ENCODE measurements around the gene RIC8B. TPM values are rescaled to one million over a fixed set of nuclear protein-coding genes. Genes with fewer than 3 reads are reported as not detected.
"Not testable (repeated sequence)": the region's sequence is repeated elsewhere in the genome, so short reads cannot be mapped to it uniquely, and the experiment has no call there.

The RIC8B gene
- total RNA-seq, 1 donor from 2014 or later: 28.6 TPM

DNA sequence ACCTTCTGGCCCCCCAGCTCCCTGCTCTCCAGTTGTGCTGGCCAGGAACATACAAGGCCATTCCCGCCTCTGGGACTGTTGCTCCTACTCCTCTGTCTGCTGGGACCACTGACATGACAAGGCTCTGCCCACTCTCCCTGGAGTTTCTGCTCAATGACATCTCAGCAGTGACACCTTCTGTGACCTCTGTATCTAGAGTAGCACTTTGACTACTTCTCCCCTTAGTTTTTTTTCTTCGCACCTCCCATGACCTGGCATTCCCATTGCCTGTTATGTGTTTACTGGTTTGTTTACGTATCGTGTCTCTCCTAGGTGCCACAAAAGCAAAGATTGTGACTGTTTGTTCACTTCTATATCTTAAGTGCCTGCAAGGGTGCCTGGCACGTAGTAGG lies 141.1 kb downstream of the RIC8B start:
- intact Hi-C loops (cut with micrococcal nuclease): no loop called here
- no peak for DNase-seq
- ATAC-seq: no peak

GRCh38 chr12:106917503-106917902 lies 143.0 kb downstream of the RIC8B start:
- intact Hi-C loops (cut with micrococcal nuclease): no loop called here
- ATAC-seq: no peak

GRCh38 chr12:106918746-106919145 lies 144.3 kb downstream of the RIC8B start:
- DNase-seq (no peak), ATAC-seq (no peak)
- intact Hi-C loops (cut with micrococcal nuclease): loop anchor here (2.0 kb wide), 1 partner anchor 532 kb away; no protein-coding TSS in a partner anchor

More at GRCh38 chr12:106917503-106917902, 143.0 kb downstream of the RIC8B start:
- no peak for DNase-seq

GRCh38 chr12:106919910-106920544 lies 145.5 kb downstream of the RIC8B start:
- ATAC-seq: peak; percentile 41
- no peak for DNase-seq
- intact Hi-C loops (cut with micrococcal nuclease): loop anchor here (2.0 kb wide), 1 partner anchor 533 kb away; no protein-coding TSS in a partner anchor

DNA sequence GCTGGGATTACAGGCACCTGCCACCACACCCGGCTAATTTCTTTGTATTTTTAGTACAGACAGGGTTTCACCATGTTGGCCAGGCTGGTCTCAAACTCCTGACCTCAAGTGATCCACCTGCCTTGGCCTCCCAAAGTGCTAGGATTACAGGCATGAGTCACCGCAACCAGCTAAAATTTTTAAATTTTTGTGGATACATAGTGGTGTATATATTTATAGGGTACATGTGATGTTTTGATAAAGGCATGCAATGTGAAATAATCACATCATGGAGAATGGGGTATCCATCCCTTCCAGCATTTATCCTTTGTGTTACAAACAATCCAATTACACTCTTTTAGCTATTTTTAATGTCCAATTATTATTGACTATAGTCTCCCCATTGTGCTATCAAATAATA lies 147.5 kb downstream of the RIC8B start:
- ATAC-seq; intact Hi-C loops (cut with micrococcal nuclease); DNase-seq: not testable (repeated sequence)

- intact Hi-C loops (cut with micrococcal nuclease); DNase-seq; ATAC-seq: not testable (repeated sequence)
Observed at GRCh38 chr12:106923594-106923993, 149.1 kb downstream of the RIC8B start.

DNA sequence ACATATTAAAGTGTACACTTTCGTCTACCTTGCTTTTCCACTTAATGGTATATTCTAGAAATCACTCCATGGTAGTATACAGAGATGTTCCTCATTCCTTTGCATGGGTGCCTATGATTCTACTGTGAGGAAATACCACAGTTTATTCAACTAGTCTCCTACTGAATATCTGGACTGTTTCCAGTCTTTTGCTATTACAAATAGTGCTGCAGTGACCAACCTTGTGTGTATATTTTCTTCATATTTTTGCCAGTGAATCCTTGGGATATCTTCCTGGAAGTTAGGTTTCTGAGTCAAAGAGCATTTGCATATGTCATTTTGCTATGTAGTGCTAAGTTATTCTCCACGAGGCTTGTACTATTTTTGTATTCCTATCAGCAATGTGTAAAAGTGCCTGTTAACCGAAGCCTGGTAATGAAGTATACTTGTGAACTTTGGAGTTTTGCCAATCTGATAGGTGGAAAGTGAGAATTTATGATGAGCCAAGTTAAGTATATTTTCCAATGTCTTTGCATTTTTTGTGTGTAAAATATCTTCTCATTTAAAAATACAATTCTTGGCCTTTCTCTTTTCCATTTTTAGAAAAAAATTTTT lies 149.9 kb downstream of the RIC8B start:
- DNase-seq (no peak), ATAC-seq (peak; percentile 45)
- intact Hi-C loops (cut with micrococcal nuclease): no loop called here

DNA sequence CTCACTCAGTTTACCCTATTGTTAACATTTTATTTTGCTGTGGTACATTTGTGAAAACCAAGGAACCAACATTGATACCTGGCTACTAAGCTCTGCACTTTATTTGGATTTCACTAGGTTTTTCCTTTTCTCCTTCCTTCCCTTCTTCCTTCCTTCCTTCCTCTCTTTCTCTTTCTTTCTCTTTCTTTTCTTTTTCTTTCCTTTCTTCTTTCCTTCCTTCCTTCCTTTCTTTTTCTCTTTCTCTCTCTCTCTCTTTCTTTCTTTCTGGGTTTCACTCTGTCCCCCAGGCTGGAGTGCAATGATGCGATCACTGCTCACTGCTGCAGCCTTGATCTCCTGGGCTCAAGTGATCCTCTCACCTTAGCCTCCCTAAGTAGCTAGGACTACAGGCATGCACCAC lies 152.2 kb downstream of the RIC8B start:
- DNase-seq: no peak
- no peak for ATAC-seq
- intact Hi-C loops (cut with micrococcal nuclease): no loop called here

GRCh38 chr12:106934277-106934676 lies 159.8 kb downstream of the RIC8B start:
- intact Hi-C loops (cut with micrococcal nuclease): no loop called here
- ATAC-seq (no peak), DNase-seq (no peak)

Other genes starting within 250 kb of the RIC8B start
- not detected for gene RFX4, start 191.7 kb upstream of the RIC8B start, total RNA-seq
- 35.6 TPM for gene TMEM263, start 181.2 kb downstream of the RIC8B start, total RNA-seq
- gene MTERF2, start 212.5 kb downstream of the RIC8B start, total RNA-seq: 36.8 TPM

Measured in left ventricle myocardium superior (tissue), 1 donor.